Activated CD8-positive, alpha-beta memory T cell treated with anti-CD3 and anti-CD28 coated beads for 4 hours (primary cell): Measurements from ENCODE around the gene BCAM.
A peak's percentile ranks its signal among the peaks of the same experiment; 100 is the strongest.

Source experiments
- DNase-seq, 2 donors: peaks; one replicate each; pipeline ENCODE4 v3.0.0-alpha.2; 2020; ENCODE audit warnings: low read depth in 2 of 2

The BCAM gene

DNA sequence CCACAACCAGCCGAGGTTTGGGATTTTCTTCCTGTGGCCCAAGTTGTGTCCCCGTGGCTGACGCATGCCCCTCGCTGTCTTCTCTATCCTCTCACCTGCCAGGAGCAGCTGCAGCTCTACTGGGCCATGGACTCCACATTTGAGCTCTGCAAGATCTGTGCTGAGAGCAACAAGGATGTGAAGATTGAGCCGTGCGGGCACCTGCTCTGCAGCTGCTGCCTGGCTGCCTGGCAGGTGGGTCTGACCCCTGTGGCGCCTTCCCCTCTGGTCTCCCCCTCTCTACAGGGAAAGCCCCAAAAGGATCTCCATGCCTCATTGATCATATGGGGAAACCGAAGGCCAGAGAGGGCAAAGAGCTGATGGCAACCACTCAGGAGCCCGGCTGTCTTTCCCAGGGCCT, 16.6 kb upstream of the BCAM start:
- DNase-seq, result no peak

DNA sequence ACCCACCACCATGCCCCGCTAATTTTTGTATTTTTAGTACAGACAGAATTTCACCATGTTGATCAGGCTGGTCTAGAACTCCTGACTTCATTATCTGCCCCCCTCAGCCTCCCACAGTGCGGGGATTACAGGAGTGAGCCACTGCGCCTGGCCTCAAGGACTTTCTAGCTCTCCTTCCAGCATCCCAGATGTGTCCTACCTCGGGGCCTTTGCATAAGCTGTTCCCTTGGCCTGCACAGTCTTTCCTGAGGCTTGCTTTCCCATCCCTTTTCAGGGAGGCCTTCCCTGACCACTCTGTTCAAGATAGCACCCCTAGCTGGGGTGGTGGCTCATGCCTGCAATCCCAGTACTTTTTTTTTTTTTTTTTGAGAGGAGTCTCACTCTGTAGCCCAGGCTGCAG, 14.3 kb upstream of the BCAM start:
- no peak for DNase-seq

- DNase-seq, result no peak
Measured at GRCh38 chr19:44795398-44795987, 13.4 kb upstream of the BCAM start.

DNA sequence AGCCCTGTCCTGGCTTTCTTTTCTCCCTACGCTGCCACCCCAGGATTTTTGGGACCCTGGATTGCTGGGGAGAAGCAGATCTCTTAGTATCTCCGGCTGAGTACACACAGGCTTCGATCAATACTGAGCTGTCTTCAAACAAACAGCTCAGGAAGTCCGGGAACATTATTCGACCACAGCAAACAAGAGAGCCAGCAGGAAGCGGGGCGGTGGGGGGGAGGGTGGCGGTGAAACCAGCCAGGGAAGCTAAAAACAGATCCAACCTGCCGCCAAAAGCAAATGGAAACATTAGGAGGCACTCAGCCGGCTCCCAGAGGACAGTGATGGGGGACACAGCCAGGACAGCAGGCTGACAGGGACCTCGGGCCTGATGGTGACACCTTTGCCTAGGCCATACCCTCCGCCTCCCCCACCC, 12.2 kb upstream of the BCAM start:
- DNase-seq, result no peak

DNA sequence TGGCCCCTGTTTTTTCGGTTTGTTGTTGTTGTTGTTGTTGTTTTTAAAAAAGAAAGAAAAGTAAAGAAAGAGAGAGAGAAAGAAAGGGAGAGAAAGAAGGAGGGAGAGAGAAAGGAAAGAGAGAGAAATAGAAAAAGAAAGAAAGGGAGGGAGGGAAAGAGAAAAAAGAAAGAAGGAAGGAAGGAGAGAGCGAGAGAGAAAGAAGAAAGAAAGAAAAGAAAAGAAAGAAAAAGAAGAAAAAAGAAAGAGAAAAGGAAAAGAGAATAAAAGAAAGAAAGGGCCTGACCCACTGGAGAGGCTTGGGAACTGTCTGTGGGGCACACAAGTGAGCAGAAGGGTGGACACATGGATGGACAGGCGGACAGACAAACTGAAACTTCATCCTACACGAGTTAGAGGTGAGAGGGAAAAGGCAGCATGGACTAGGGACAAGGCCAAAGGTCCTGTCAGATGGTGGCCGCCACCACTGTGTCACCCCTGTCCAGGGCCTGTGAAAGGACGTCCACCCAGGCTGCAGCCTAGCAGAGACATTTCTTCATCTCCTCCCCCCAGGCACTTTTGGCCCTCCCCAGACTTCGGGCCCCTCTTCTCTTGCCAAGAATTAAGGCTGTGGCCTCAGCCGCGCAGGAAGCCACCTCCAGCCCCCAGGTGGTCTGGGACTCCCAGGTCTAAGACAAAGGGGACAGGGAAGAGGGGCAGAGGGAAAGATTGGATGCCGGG, 9.1 kb upstream of the BCAM start:
- no peak for DNase-seq

DNA sequence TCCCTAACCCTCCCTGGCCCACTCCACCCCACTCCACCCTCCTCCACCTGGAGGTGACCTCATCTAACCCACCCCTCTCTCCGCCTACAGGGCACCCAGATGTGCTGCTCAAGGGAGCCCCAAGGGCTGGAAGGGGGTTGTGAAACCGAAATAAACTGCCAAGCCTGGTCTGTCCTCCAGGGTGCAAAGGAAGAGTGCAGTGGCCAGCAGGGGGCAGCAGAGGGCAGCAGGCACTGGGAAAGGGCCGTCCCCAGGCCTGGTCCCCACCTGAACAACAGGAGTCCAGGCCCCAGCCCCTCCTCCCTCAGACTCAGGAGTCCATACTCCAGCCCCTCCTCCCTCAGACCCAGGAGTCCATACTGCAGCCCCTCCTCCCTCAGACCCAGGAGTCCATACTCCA, 8.4 kb upstream of the BCAM start:
- DNase-seq, result peak; percentile 56 to 57

DNA sequence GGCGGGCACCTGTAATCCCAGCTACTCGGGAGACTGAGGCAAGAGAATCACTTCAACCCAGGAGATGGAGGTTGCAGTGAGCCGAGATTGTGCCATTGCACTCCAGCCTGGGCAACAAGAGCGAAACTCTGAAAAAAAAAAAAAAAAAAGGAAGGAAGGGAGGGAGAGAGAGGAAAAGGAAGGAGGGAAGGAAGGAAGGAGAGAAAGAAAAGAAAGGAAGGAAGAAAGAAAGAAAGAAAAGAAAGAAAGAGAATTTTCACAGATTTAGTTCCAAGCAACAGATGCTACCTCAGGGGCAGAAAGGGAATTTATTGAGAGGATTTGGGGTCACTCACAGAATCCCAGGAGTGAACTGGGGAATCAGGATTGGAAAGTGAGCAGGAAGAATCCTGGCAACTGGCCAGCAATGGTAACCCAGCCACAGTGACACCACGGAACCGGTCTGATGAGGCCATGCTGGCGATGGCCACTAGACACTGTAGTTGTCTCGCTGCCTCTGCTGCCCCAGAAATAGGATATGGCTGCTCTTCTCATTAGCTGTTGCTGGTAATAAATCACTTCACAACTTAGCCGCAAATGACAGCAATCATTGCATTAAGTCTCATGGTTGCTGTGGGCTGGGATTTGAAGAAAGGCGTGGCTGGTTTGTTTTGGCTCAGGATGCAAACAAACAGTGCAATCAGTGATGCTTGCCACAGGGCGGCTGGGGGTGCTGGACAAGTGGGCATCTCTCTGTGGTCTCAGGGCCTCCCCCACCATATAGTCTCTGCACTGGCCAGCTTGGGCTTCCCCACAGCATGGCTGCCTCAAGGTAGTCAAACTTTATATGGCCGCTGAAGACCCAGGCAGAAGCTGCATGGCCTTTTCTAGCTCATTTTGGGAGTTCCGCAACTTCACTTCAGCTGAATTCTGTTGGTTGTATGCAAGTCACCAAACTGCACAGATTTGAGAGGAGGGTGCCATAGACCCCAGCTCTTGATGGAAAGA, 5.2 kb upstream of the BCAM start:
- DNase-seq, result no peak

DNA sequence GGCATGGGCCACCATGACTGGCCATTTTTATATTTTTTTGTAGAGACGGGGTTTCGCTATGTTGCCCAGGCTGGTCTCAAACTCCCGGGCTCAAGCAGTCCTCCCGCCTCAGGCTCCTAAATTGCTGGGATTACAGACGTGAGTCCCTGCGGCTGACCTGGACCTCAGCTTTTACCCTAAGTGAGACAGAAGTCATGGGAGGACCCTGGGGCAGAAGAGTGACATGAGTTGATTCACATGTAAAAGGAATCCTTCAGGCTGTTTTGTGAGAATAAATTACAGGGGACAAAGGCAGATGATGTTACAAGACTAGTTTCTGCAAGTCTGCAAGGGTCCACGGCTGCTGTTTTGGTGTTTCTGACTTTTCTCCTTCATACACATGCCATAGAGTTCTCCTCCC, 2.6 kb upstream of the BCAM start:
- no peak for DNase-seq

DNA sequence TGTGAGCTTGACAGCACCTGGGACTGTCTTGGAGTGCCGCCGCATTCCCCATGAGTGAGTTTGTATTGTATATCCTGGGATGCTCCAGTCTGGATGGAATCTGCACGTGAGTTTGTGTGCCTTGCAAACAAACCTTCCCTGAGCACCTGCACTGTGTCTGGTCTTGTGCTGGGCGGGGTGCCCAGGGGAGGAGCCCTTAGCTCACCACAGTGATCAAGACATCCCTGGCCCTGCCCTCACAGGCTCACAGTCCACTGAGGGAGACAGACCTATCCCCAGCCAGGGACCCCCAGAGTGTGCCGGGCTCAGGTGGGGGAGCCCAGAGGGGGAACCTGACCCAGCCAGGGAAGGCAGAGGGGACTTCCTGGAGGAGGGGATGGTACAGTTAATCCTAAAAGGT, 1.7 kb upstream of the BCAM start:
- no peak for DNase-seq

- no peak for DNase-seq
Measured at GRCh38 chr19:44807652-44808462, 1.0 kb upstream of the BCAM start.

DNA sequence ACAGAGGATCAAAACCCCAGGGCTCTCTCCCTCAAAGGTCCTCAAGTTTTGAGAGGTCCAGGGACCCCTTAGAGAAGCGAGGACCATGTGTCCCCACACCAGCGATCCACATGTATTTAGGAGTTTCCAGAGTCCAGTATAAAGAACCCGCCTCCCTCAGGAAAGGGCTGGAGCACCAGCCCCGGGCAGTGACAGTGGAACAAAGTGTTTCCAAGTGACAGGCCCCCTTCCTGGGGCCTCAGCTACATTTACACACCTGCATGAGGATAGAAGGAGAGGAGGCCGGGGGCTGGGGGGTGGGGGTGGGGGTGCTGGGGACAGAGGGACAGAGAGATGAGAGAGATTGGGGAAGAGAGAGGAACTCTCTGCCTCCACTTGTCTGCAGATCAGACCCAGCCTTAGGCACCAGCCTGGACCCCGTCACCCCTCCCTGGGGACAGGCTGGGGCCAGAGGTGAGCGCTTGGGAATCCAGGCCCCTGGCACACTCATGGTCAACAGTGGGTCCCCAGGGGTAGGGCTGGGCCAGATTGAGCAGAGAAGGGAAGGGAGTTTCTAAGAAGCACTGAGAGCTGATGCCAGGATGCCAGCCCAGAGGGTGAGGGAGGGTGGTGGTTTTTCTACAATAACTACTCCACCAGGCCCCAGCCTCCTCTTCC, 802 bp downstream of the BCAM start:
- no peak for DNase-seq

DNA sequence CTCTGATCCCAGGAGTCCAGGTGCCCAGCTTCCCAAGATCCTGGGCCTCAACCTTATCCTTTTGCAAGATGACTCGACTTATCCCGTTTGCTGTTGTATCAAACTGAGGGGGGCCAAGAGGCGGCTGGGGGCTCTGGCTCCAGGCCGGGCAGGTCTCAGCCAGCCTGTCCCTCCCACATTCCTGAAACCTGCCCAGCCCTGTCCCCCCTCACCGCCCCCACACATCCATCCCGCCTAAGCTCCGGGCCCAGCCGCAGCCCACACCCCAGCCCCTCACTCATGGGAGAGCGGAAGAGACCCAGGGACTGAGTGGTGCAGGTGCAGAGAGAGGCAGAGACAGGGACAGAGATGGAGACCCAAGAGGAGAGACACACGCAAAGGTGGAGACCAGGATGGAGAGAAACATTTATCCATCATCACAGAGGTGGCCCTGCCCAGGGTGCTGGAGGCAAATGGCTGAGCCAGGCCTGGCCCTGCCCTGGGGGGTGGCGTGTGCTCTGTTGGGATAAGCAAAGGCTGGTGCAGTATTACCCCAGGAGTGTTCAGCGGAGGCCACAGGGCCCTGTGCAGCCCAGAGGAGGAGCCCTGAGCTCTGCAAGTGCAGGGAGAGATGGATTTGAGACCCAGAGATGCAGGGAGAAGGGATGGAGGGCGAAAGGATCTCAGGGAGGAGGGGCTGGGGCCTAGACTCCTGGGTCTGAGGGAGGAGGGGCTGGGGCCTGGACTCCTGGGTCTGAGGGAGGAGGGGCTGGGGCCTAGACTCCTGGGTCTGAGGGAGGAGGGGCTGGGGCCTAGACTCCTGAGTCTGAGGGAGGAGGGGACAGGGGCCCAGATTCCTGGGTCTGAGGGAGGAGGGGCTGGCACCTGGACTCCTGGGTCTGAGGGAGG, 1.6 kb downstream of the BCAM start:
- no peak for DNase-seq

GRCh38 chr19:44811122-44811419, 2.2 kb downstream of the BCAM start:
- no peak for DNase-seq

- DNase-seq, result no peak
Measured at GRCh38 chr19:44812142-44812718, 3.3 kb downstream of the BCAM start.

- DNase-seq, result no peak
Measured at GRCh38 chr19:44813070-44813840, 4.4 kb downstream of the BCAM start.

DNA sequence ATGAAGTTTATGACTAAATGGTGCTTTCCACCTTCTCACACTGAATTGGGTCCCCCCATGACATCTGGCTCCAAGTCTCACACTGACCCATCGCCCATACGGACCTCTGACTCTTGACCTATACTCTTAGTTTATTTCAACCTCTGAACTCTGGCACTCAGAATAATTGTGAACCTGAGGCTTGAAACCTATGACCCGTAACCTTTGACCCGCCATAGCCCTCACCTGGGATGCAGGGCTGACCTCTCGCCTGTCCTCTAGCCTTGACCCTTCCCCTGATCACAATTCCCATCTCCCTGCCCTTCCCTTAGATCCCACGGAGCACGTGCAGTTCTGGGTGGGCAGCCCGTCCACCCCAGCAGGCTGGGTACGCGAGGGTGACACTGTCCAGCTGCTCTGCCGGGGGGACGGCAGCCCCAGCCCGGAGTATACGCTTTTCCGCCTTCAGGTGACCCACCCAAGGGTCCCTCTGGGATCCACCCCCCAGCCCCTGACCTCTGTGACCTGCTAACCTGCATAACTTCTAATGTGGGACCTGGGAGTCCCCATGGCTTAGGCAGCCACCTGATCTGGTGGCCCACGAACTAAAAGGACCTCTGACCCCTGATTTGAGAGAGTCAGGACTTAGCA, 5.1 kb downstream of the BCAM start:
- no peak for DNase-seq

DNA sequence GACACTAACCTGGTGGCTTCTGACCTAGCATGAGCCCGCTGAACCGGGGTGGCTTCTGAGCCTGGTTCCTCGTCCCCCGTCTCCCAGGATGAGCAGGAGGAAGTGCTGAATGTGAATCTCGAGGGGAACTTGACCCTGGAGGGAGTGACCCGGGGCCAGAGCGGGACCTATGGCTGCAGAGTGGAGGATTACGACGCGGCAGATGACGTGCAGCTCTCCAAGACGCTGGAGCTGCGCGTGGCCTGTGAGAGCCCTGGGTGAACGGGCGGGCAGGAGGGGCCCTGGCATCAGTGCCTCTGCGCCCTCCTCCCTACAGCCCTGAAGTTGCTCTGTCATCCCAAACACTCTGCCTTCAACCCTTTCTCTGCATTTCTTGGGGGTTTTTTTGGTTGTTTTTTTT, 5.6 kb downstream of the BCAM start:
- DNase-seq, result no peak

- DNase-seq, result no peak
Measured at GRCh38 chr19:44816301-44816700, 7.4 kb downstream of the BCAM start.
